Testis (tissue), 3 donors: ENCODE measurements around the gene LRMDA. TPM values are rescaled to one million over a fixed set of nuclear protein-coding genes. Genes with fewer than 3 reads are reported as not detected.

ENCODE experiments used
- DNase-seq: peaks from one replicate; pipeline ENCODE4 v3.0.0-alpha.2; 2019
- H3K27ac ChIP-seq, 2 donors: fragments of 200-600 bp; sonication (generic); one replicate each; pipeline ENCODE4 v1.5.1; 2019
- H3K27me3 ChIP-seq: fragments of 200-600 bp; sonication (generic); one replicate; pipeline ENCODE4 v1.5.1; 2019
- H3K36me3 ChIP-seq: fragments of 200-600 bp; sonication (generic); one replicate; pipeline ENCODE4 v1.5.1; 2017; ENCODE audit warnings: low read depth; ENCODE audit errors: missing control alignments
- H3K4me1 ChIP-seq: fragments of 200-600 bp; sonication (generic); one replicate; pipeline ENCODE4 v1.5.1; 2019
- H3K4me3 ChIP-seq, 2 donors: fragments of 200-600 bp; sonication (generic); one replicate each; pipeline ENCODE4 v1.5.1; 2017 to 2019
- H3K9me3 ChIP-seq: fragments of 200-600 bp; sonication (generic); one replicate; pipeline ENCODE4 v1.5.1; 2017
- CTCF ChIP-seq, 3 experiments: fragments of 450-650 bp in 2 of 3; fragments of 200-600 bp in 1 of 3; sonication (generic) in 1 of 3; IDR thresholded peaks; one replicate each; pipeline ENCODE4 v1.5.1; 2016 to 2019; ENCODE audit warnings: antibody characterized with exemption in 3 of 3, mild to moderate bottlenecking in 2 of 3, moderate library complexity in 1 of 3
- POLR2A ChIP-seq: fragments of 450-650 bp; IDR thresholded peaks from one replicate; pipeline ENCODE4 v1.6.1; 2017; ENCODE audit warnings: antibody characterized with exemption, mild to moderate bottlenecking, moderate library complexity
- WGBS, 2 donors: methylation state at CpG; one replicate each; pipeline ENCODE4 v1.1.5; 2018; 5-methylcytosine and 5-hydroxymethylcytosine counted together
- intact Hi-C: fragments of 100-400 bp; cut with DNase I; formaldehyde crosslinking; loops from one replicate; pipeline ENCODE4 v1.15.1; 2023; ENCODE audit warnings: low total_unique reads
- polyA plus RNA-seq: library from polyadenylated mRNA; stranded (reverse); fragments of 350-450 nt; fragmentation: Illumina TruSeq; extraction: RNeasy Lipid Tissue Mini Kit (QIAGEN cat#74804); gene quantifications from one replicate; pipeline ENCODE4 v1.2.3, GENCODE V29; 2014; ENCODE audit warnings: low read depth, low replicate concordance; ENCODE audit not compliant: insufficient read depth
- total RNA-seq, 2 donors: library from RNA; depleted of rRNA; stranded (reverse); fragments of >200 nt; gene quantifications; one replicate each; pipeline ENCODE4 v1.2.3, GENCODE V29; 2016

The LRMDA gene
- total and polyA plus RNA-seq, 3 donors from 2014 or later = 7.6 to 13.8 (median 10.6) TPM

- Histone ChIP-seq H3K4me1 (no peaks in the 10 kb centered on the region), H3K9me3 (no peaks in the 10 kb centered on the region), H3K4me3 (no peak overlapping the region), H3K27me3 (no peaks in the 10 kb centered on the region), H3K36me3 (no peaks in the 10 kb centered on the region), H3K27ac (no peak overlapping the region)
- TF ChIP-seq POLR2A (no peak), CTCF (IDR thresholded peaks at IDR 0.05) (no peak)
- intact Hi-C loops = no loop called here
- DNase-seq = no peak
These were observed 875.4 kb downstream of the LRMDA start for GRCh38 chr10:76306856-76307255.

- WGBS, 2 donors = 67 to 79% methylated on average over 7 of the region's 7 CpGs
- intact Hi-C loops = no loop called here
- TF ChIP-seq POLR2A (no peak), CTCF (IDR thresholded peaks at IDR 0.05) (no peak)
- H3K4me3 ChIP-seq = no peak overlapping the region
- H3K4me1 ChIP-seq = no peaks in the 10 kb centered on the region
- no peaks in the 10 kb centered on the region for H3K27me3 ChIP-seq
- no peak for DNase-seq
- no peaks in the 10 kb centered on the region for H3K9me3 ChIP-seq
- no peak overlapping the region for H3K27ac ChIP-seq
- no peaks in the 10 kb centered on the region for H3K36me3 ChIP-seq
These were observed 877.6 kb downstream of the LRMDA start for GRCh38 chr10:76309070-76309469.

- Histone ChIP-seq H3K36me3 (no peaks in the 10 kb centered on the region), H3K4me3 (no peak overlapping the region), H3K27me3 (no peaks in the 10 kb centered on the region), H3K9me3 (no peaks in the 10 kb centered on the region), H3K4me1 (no peaks in the 10 kb centered on the region), H3K27ac (no peak overlapping the region)
- no peak for DNase-seq
- WGBS, 2 donors = 83 to 85% methylated on average over 7 of the region's 7 CpGs
- intact Hi-C loops = no loop called here
- no peak for TF ChIP-seq CTCF (IDR thresholded peaks at IDR 0.05)
- no peak for TF ChIP-seq POLR2A
These were observed 878.5 kb downstream of the LRMDA start for GRCh38 chr10:76309741-76310587.

- no peaks in the 10 kb centered on the region for H3K9me3 ChIP-seq
- H3K4me1 ChIP-seq = no peaks in the 10 kb centered on the region
- intact Hi-C loops = no loop called here
- no peaks in the 10 kb centered on the region for H3K36me3 ChIP-seq
- TF ChIP-seq POLR2A = no peak
- TF ChIP-seq CTCF (IDR thresholded peaks at IDR 0.05) = no peak
- H3K27me3 ChIP-seq = no peaks in the 10 kb centered on the region
- no peak overlapping the region for H3K4me3 ChIP-seq
- no peak for DNase-seq
- H3K27ac ChIP-seq = no peak overlapping the region
- 54 to 57% methylated on average over 1 of the region's 1 CpG for WGBS, 2 donors
These were observed 879.2 kb downstream of the LRMDA start for GRCh38 chr10:76310588-76311080.
